GM19025 (cell line): ENCODE results near the gene CTNNA3.
"Not testable (repeated sequence)": the region's sequence is repeated elsewhere in the genome, so short reads cannot be mapped to it uniquely, and the experiment has no call there.

Experiments
- ATAC-seq: cut with Tn5 transposase; IDR thresholded peaks from one replicate; pipeline ENCODE4 v1.9.1; 2021; ENCODE audit warnings: mild to moderate bottlenecking, low read depth, moderate library complexity; ENCODE audit not compliant: unreplicated experiment

Gene CTNNA3

GRCh38 chr10:67606572-67606971 is 89.4 kb downstream of the CTNNA3 start:
- no peak for ATAC-seq

GRCh38 chr10:67603701-67604100 is 92.3 kb downstream of the CTNNA3 start:
- ATAC-seq: no peak

GRCh38 chr10:67603086-67603485 is 92.9 kb downstream of the CTNNA3 start:
- ATAC-seq: no peak

GRCh38 chr10:67602268-67602950 is 93.6 kb downstream of the CTNNA3 start:
- no peak for ATAC-seq

GRCh38 chr10:67599597-67599996 is 96.4 kb downstream of the CTNNA3 start:
- no peak for ATAC-seq

GRCh38 chr10:67596641-67597040 is 99.4 kb downstream of the CTNNA3 start:
- no peak for ATAC-seq

- no peak for ATAC-seq
Observed at GRCh38 chr10:67587771-67588170, 108.2 kb downstream of the CTNNA3 start.

GRCh38 chr10:67575532-67575931 is 120.5 kb downstream of the CTNNA3 start:
- no peak for ATAC-seq

GRCh38 chr10:67573484-67573883 is 122.5 kb downstream of the CTNNA3 start:
- ATAC-seq: no peak

- no peak for ATAC-seq
Observed at GRCh38 chr10:67571503-67571902, 124.5 kb downstream of the CTNNA3 start.

- ATAC-seq: not testable (repeated sequence)
Observed at GRCh38 chr10:67558311-67558710, 137.7 kb downstream of the CTNNA3 start.

- ATAC-seq: no peak
Observed at GRCh38 chr10:67553254-67553653, 142.7 kb downstream of the CTNNA3 start.

GRCh38 chr10:67550838-67551402 is 145.1 kb downstream of the CTNNA3 start:
- no peak for ATAC-seq

GRCh38 chr10:67550046-67550445 is 145.9 kb downstream of the CTNNA3 start:
- no peak for ATAC-seq

- no peak for ATAC-seq
Observed at GRCh38 chr10:67549390-67549789, 146.6 kb downstream of the CTNNA3 start.

GRCh38 chr10:67541411-67541810 is 154.6 kb downstream of the CTNNA3 start:
- ATAC-seq: no peak

GRCh38 chr10:67539312-67539711 is 156.7 kb downstream of the CTNNA3 start:
- no peak for ATAC-seq

- no peak for ATAC-seq
Observed at GRCh38 chr10:67537906-67538305, 158.1 kb downstream of the CTNNA3 start.

- no peak for ATAC-seq
Observed at GRCh38 chr10:67533376-67533775, 162.6 kb downstream of the CTNNA3 start.

GRCh38 chr10:67530990-67531389 is 165.0 kb downstream of the CTNNA3 start:
- ATAC-seq: not testable (repeated sequence)

GRCh38 chr10:67527351-67527750 is 168.6 kb downstream of the CTNNA3 start:
- no peak for ATAC-seq

GRCh38 chr10:67521546-67521945 is 174.4 kb downstream of the CTNNA3 start:
- ATAC-seq: no peak
